HL-60 (cell line): ENCODE measurements around the gene CCDC9.

ENCODE experiments used
- CTCF ChIP-seq: IDR thresholded peaks from one replicate; pipeline ENCODE4 v1.5.1; 2011; ENCODE audit warnings: low read length, control low read depth, inconsistent platforms; ENCODE audit not compliant: insufficient read depth
- GABPA ChIP-seq: IDR thresholded peaks from 2 replicates; pipeline ENCODE4 v1.6.1; 2012; ENCODE audit warnings: low read depth
- POLR2AphosphoS5 ChIP-seq: IDR thresholded peaks from 2 replicates; pipeline ENCODE4 v1.6.1; 2012; ENCODE audit warnings: low read depth
- REST ChIP-seq: IDR thresholded peaks from 2 replicates; pipeline ENCODE4 v1.6.1; 2012; ENCODE audit warnings: low read depth; ENCODE audit not compliant: insufficient replicate concordance

- TF ChIP-seq CTCF (peak; percentile 88), POLR2AphosphoS5 (peak; percentile 72), GABPA (no peak; the same call in none of the 2 replicates), REST (no peak)
Observed at GRCh38 chr19:47243776-47244547, 12.4 kb upstream of the CCDC9 start.
